ENCODE data around the gene NCOA1.
"Not testable (repeated sequence)": the region's sequence is repeated elsewhere in the genome, so short reads cannot be mapped to it uniquely, and the experiment has no call there.

Gene NCOA1

DNA sequence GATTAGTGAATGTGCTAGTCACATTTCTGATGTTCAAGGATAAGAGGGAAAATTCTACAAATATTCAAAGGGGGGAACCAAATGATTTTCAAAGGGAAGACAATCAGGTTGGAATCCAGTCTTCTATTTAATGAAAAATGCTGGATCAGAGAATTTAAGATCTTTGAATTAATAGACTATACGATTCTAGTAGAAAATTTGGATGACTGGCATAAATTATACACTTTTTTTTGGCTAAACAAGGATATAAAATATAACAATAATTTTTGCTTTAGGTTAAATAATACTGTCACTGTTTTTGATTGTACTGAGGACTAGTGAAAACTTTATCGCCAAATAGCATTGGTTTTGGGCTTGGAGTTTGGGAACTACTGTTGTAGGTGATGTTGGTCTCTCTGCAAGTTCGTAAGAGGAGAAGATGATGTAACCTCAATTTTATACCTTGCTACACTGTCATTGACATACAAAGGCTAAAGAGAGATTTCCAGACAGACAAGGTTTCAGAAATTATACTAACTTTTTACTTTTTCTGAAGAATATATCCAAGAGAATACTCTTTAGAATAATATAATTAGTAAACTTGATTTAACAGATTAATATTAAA, 51.3 kb downstream of the NCOA1 start:
- no peak for FAIRE-seq

DNA sequence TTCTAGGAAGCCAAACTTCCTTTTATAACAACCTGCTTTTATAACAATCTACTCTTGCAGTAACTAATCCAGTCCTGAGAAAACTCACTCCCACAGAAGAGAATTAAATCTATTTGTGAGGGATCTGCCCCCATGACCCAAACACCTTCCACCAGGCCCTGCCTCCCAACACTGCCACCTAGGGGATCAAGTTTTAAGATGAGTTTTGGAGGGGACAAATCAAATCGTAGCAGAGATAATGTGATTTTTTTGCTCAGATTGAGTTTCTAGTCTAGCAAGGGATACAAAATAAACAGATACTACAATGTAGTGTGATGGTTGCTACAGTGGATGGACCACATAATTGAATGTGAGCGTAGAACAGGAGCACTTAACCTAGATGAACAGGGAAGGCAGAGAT, 52.2 kb downstream of the NCOA1 start:
- no peak for FAIRE-seq

DNA sequence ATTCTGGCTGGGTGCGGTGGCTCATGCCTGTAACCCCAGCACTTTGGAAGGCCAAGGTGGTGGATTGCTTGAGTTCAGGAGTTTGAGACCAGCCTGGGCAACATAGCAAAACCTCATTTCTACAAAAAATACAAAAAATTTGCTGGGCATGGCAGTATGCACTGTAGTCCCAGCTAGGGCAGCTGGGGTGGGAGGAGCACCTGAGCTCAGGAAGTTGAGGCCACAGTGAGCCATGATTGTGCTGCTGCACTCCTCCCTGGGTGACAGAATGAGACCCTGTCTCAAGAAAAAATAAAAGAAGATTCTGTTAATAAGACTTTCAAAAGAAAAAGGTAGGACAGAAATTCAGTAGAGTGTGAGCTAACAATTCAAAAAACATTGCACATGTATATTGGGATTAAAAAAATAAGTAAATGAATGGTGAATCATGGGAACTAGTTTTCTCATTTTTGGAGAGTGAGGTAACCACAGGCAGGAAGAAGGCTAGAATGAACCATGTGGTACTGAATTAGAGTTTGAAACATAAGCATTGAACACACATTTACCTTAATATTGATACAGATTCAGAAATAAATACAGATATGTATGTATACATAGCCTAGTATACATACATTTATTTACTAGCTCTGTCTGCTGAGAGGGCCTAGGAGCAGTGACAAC, 53.5 kb downstream of the NCOA1 start:
- no peak for FAIRE-seq

DNA sequence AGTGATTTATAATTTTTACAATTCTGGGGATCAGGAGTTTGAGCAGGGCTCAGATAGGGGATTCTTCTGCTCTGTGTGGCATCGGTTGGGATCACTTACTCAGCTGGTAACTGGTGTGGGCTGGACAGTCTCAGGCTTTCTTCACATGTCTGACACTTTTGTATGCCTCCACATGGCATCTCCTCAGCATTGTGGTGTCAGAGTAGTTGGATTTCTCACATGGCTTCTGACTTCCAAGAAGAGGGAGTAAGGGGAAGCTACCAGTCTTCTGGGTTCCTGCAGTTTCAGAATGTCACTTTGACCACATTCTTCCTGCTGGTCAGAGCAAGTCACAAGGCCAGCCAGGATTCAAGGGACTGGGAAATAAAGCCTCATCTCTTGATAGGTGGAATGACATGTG, 55.6 kb downstream of the NCOA1 start:
- FAIRE-seq, result no peak

DNA sequence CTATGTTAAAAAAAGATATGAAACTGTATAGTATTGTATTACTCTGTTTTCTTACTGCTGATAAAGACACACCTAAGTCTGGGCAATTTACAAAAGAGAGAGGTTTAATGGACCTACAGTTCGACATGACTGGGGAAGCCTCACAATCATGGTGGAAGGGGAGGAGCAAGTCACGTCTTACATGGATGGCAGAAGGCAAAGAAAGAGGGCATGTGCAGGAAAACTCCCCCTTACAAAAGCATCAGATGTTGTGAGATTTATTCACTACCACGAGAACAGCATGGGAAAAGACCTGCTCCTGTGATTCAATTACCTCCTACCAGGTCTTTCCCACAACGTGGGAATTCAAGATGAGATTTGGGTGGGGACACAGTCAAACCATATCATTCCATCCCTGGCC, 57.0 kb downstream of the NCOA1 start:
- no peak for FAIRE-seq

DNA sequence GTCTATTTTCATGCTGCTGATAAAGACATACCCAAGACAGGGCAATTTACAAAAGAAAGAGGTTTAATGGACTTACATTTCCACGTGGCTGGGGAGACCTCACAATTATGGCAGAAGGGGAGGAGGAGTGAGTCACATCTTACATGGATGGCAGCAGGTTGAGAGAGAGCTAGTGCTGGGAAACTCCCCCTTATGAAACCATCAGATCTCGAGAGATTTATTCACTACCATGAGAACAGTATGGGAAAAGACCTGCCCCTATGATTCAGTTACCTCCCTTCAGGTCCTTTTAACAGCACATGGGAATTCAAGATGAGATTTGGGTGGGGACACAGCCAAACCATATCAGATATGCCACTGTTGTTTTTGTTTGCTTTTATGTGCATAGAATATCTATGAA, 59.2 kb downstream of the NCOA1 start:
- FAIRE-seq, result not testable (repeated sequence)

DNA sequence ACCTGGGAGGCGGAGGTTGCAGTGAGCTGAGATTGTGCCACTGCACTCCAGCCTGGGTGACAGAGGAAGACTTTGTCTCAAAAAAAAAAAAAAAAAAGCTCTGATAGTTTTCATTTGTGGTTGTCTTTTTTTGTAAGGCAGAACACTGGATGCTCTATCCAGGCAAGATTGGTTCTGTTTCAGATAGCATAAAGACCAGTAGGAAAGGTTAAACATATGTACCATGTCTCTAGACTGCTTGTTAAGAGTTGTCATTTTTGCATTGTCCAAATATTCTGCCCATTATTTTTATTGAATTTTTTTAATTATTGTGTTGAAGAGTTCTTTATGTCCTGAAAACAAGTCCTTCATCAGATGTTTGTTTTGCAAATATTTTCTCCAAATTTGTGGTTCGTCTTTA, 60.0 kb downstream of the NCOA1 start:
- no peak for FAIRE-seq

DNA sequence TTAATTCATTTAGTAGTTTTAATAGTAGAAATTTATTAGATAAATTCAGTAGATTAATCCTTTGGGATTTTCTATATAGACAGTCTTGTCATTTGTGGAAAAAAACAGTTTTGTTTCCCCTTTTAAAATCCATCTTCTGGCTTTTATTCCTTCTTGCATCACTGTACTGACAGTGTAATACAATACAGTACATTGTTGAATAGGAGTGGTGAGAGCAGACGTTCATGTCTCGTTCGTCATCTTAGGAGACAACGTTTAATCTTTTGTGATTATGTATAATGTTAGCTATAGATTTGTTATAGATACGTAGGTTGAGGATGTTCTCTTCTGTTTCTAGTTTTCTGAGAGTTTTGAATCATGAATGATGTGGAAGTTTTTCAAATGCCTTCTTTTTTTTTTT, 61.8 kb downstream of the NCOA1 start:
- FAIRE-seq, result no peak

DNA sequence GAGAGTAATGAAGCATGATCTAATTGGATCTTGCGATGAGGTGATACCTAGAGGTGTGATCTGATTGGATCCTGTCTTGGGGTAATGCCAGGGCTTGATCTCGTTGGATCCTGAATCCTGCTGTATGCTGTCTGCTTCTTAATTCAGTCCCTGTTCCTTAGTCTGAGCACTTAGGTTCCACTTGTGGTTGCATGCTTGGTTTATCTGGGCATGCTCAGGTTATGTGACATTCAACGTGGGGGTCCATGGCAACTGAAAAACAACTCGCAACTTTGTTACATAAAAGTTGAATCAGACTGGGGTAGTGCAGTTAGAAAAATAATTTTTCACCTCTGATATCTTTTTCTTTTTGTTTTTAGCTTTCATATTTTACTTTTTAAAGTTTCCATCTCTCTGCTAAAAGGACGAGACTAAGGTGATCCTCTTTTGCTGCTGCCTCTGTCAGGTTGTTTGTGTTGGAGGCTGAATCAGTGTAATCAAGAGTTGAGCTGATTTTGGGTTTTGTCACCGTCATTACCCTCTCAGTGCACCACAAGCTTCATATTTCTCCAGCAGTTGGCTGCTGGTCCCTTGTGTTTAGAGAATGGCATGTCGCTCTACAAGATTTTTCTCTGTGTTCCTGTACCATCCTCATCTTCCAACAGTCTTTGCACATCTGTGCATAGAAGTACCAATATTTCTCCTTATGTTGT, 67.9 kb downstream of the NCOA1 start:
- FAIRE-seq, result no peak

DNA sequence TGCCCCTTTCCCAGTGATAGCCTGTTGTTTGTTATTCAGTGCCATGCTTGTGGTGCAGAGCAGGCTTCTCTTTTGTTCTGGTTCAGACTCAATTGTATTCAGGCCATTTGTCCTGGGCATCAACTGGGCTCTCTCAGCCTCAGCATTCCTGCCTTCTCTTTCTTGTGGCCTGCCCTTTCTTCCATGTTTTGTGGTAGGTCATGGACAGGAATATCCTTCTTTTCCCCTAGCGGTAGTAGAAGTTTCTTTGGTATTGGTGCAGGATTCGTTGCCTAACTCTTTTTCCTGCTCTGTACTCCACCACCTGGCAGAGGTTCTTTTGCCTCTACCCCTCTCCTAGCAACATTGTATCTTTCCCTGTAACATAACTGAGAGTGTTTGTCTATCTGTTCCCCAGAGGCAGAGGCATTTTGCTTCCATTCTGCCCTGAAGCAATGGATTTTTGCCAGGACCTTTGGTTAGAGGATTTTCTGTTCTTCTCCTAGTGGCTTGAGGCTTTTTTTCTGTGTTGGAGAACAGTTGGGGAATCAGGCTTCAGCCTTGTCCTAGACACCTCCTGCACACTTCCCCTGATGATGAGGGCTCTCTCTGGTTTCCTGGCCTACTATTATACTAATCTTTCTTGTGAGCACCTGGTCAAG, 68.5 kb downstream of the NCOA1 start:
- FAIRE-seq, result no peak

DNA sequence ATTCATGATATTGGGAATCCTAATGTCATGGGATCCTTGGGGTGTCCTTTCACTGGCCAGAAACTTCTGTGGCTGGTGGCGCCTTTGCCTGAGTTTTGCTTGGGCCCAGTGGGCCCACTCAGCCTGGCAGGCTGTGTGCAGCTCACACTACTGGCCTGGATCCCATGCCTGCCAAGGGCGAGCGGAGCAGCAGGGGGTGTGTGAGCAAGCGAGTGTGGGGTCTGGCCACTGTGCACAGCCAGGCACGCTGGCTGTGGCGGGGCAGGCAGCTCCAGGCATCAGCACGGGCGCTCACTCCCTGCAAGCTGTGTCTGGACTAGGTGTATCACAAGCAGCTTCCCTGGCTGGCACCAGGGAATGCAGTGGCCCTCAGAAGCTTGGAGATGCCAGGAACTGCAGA, 74.5 kb downstream of the NCOA1 start:
- FAIRE-seq, result no peak

DNA sequence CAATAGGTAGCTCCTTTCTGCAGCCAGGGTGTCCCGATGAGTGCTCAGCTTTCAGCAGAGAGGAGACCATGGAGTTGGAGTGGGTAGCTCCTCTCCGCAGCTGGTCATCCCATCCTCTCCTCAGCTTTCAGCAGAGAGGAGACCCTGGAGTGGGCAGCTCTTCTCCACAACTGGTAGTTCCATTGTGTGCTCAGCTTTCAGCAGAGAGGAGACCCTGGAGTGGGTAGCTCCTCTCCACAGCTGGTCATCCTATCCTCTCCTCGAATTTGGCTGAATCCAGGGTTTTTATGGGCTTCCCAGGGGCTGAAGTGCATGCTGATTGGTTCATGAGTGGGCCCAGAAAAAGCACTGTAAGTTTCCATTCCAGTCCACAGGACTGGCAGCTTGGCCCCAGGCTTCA, 75.2 kb downstream of the NCOA1 start:
- FAIRE-seq, result no peak

DNA sequence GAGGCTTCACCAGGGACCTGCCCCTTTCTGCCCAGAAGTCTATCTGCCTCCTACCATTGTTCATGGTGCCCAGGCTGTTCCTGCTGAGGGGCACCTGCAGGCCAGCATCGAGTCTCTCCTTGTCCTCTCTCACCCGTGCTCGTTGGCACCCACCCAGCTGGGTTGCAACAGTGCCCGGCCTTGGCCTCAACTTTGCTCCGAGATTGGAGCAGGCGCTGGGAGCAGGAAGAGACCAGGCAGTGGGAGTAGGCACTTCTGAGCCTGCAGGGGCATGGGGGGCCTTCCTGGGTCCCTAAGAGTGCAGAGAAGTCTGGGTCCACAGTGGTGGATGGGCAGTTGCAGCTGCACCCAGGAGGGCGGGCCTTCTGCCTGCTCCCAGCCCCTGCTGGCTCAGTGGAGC, 75.6 kb downstream of the NCOA1 start:
- no peak for FAIRE-seq

DNA sequence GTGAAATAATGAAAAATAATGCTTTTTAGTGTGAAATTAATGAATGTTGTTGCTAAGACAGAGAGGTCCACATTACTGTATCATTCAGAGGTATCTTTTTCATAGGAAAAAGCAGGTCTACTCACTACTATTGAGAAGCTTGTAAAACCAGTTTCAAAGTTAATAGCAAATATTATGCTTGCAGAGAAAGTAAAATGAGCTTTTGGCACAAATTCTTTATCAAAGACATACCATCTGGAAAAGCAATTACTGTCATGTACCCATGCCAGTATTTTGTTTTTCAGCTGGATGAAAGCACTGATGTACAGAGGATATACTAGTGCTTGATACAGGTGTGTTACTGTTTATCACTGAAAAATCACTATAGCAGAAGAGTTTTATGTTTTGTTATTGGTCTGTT, 77.5 kb downstream of the NCOA1 start:
- FAIRE-seq, result no peak

DNA sequence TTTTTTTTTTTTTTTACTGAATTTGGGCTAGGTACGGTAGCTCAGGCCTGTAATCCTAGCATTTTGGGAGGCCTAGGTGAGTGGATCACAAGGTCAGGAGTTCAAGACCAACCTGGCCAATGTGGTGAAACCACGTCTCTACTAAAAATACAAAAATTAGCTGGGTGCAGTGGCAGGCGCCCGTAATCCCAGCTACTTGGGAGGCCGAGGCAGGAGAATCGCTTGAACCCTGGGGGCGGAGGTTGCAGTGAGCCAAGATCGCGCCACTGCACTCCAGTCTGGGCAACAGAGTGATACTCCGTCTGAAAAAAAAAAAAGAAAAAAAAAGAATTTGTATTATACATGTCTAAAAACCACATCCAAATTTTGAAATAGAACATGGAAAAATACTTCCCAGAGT, 78.5 kb downstream of the NCOA1 start:
- not testable (repeated sequence) for FAIRE-seq

DNA sequence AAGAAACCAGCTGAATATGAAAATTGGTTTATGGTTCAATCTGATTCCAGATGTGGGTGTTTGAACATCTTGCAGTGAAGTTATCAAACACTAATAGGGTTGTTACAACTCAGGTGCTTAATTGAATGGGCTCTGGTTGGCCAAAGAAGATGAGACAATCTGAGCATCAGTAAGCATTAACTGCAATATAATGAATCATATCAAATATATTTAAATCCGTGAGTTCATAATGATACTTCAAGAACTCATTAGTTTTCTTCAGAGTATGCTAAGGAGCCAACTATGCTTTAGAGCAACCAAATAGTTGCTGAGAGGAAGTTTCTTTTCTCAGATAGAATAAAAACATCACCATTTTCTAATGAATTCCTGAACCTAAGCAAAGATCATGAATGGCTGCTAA, 79.2 kb downstream of the NCOA1 start:
- FAIRE-seq, result no peak

DNA sequence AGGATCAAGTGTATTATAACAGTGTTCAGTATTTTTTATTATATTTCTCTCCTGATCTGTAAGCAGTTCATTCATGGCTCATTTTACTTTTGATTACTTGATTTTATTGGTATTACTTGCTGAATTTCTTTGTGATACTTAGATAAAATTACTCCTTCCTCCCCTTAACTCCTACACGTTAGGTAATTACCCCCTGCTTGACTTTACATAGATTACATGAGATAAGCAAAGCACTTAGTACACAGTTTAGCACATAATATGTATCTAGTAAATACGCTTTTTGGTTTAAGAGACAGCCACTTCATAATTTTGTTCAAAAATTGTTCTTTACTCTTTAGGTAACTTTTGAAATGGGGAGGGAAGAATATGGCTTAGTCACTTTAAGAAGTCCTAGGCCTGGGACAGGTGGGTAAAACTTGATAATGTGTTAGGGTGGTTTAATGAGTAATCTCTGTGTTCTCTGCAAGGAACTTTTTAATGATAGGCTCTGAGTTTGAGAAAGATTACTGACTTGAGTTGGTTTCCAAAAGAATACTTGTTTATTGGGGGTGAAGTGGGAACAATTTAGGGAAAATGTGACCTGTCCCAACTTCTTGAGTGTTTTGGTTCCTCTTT, 80.9 kb downstream of the NCOA1 start:
- FAIRE-seq, result no peak

DNA sequence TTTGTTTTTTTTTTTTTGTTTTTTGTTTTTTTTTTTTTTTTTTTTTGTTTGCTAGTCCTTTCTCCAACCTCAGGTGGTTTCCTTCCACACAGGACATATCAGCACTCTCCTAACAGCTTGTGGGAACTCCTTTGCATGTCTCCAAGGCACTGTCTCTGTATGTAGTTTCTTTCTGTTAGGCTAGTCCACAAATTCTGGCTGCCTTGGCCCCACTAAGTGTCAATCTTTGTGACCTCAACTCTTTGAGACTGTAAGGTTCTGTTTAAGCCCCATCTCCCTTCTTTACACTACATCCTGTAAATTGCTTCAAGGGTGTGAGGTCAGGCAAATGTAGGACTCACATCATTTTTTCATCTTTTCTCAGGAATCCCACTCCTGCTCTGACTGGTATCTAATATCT, 85.1 kb downstream of the NCOA1 start:
- FAIRE-seq, result no peak

DNA sequence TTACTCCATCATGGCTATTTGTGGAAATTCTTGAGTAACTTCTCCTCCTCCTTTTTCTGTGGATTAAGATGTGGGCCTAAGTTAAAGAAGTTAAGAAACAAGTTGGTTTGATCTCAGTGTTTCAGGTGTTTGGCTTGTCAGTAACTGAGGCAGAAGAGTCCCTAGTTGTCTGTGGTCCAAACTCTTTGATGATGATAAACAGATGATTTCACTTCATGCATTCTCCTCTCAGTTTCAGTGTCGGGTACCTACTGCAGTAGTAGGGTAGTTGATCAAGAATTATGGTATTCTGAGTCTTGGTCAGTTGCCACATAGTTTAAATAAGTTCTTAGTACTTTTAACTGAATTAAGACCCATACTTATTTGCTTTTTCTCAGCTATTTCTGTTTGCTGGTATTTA, 85.6 kb downstream of the NCOA1 start:
- no peak for FAIRE-seq

DNA sequence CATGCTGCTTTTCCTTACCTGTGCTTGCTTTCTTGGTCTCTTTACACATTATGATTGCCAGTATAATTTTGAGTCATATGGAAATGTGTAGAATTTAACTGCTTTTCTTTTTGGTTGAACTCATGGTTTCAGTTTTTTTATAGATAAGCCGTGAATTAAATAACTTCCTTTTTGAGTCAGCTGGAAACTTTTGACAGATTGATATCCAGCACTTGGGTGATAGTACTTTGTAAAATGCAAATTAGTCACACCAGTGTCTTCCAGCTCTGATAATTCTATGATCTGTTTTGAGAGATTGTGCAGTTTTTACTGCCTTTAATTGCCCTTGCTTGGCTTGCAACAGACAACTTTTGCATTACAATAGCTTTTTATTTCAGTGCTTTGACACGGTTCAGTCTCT, 86.4 kb downstream of the NCOA1 start:
- no peak for FAIRE-seq

DNA sequence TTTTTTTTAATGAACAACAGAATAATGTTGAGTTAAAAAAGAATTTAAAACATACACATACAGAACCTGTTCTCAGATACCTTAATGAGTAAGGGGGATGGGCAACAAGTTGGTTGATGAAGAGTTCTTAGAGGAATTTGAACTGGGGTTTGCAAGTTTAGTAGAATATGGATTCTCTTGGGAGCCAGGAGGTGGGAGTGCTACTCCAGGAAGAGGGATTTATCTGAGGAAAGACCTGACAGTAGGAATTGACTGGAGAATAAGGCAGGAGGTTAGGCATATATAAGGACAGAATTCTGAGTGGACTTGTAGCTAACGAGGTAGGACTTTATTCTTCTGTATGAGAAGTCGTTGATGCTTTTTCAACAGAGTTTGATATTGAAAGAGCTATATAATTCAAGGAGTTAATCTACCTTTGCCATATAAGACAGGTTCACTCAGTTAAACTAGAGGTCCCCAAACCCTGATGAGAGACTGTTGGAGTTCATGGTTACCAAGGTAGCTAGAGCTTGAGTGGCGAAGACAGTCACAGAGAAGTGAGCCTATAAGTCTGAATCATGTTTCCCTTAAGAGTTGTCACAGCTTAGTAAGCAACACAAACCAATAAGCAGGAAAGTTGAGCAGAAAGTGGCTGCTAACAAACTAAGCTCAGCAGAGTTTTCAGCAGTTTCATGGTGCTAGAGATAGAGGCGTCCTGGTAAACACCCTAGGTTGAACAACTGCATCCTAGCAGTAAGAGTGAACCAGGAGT, 88.2 kb downstream of the NCOA1 start:
- no peak for FAIRE-seq

DNA sequence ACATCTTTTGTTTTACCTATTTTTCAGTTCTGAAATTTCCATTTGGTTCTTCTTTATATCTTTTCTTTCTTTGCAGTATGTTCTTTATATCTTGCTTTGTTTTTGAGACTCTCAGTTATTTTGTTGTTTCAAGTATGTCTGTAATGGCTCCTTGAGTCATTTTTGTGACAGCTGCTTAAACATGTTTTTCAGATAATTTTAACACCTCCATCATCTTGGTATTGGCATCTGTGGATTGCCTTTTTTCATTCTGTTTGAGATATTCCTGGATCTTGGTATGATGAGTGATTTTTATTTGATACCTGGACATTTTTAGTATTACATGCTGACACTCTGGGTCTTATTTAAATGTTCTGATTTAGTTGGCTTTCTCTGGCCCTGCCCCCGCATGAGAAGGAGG, 89.5 kb downstream of the NCOA1 start:
- no peak for FAIRE-seq

DNA sequence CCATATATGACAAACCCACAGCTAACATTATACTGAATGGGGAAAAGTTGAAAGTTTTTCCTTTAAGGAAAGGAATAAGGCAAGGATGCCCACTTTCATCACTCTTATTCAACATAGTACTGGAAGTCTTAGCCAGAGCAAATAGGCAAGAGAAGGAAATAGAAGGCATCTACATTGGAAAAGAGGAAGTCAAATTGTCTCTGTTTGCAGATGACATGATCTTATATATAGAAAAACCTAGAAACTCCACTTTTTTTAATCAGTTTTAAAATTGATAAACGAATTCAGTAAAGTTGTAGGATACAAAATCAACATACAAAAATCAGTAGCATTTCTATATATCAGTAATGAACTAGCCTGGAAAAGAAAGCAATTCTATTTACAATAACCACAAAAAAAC, 90.9 kb downstream of the NCOA1 start:
- FAIRE-seq, result not testable (repeated sequence)

All from A204.1 (cell line).